NCI-H2227 (cell line): ENCODE measurements around the gene YPEL3.
A peak's percentile ranks its signal among the peaks of the same experiment; 100 is the strongest.
"Not testable (repeated sequence)": the region's sequence is repeated elsewhere in the genome, so short reads cannot be mapped to it uniquely, and the experiment has no call there.

Experiments used
- DNase-seq: peaks from one replicate; lab custom pipeline; 2025; ENCODE audit not compliant: unreplicated experiment; lab: John Stamatoyannopoulos, UW

YPEL3 gene

DNA sequence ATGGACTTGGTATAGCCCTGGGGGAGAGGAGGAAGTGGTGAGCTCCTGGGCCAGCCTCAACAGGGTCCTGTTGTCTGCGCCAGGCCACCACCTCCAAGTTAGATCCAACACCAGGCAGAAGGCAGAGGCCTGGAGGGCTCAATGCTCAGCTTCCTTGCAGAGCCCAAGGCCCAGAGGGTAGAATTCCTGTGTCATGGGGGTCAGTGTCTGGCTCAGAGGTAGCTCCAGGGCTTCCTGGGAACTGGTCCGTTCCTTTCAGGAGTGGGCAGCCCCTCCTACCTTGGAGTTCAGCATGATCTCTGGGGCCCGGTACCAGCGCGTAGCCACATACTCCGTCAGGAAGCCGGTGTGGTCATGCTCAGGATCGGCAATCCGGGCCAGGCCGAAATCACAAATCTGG is 21.8 kb upstream of the YPEL3 start:
- DNase-seq, result no peak

DNA sequence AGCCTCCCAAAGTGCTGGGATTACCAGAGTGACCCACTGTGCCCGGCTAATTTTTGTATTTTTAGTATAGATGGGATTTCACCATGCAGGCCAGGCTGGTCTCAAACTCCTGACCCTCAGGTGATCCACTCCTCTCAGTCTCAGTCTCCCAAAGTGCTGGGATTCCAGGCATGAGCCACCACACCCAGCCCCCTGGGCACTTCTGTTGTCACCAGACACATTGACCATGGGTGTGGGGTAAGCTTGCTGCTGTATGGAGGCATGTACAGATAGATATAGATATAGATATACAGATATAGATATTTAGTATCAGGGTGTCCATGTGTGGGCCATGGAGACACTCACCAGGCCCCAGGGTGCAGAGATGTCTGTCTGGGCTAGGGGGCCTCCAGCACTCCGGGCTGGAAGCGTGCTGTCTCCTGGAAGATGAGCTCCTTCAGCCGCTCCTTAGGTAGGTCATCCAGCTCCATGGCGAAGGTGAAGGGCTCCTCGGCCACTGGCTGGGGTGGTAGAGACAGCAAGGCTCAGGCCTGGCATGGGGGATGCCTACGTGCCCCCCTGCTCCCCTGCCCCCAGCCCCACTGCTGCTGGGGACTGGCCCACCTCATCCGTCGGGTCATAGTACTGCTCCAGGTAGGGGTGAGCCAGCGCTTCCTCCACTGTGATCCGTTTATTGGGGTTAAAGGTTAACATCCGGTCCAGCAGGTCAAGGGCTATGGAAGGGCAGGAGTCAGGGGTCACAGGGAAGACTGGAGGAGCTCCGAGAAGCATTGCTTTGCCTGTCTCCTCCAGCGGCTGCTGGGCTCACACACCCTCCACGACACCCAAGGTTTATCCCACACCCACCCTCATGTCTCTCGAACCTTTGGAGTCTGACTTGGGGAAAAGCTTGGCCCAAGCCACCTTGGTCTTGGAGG is 20.5 kb upstream of the YPEL3 start:
- no peak for DNase-seq

DNA sequence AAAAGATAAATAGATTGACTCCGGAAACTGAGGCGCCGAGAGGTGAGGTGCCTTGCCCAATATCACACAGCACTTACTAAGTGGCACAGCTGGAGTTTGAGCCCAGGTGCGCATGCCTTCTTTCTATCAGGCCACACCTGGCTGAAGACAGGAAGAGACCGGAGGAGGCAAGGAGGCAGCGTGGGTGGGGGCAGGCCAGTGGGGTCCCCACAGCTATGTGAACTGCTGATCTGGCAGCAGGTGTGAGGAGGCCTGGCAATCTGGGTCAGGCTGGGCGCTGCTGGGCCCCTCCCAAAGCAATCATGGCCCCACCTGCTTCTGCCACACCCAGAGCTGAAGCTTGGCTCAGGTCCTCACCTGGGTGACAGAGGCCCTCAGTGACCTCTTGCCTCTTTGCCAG is 19.2 kb upstream of the YPEL3 start:
- DNase-seq, result no peak

DNA sequence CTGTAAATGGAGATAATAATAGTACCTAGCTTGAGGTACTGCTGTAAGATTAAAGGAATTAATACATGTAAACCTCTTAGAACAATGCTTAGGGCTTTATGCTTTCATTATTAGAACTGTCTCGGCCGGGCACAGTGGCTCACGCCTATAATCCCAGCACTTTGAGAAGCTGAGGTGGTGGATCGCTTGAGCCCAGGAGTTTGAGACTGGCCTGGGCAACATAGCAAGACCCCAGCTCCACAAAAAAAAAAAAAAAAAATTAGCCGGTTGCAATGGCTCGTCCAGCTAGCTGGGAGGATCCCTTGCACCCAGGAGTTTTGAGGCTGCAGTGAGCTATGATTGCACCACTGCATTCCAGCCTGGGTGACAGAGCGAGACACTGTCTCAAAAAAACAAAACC is 18.8 kb upstream of the YPEL3 start:
- not testable (repeated sequence) for DNase-seq

DNA sequence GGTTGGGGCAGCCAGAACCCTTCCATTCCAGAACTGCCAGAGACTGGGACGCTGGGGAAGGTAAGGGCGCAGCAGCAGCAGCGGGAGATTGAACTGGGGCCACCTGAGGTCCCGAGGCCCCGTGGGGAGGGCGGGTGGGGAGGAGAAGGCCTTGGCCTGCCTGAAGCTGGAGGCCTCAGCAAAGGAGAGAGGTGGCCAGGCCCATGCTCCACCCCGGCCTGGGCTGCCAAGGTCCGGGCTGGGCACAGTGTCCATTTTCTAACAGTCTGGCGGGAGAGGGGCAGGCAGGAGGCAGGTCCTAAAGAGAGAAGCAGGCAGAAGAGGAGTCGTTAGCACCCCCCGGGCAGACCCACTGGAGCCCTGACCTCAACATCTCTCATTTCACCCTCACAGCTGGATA is 18.4 kb upstream of the YPEL3 start:
- no peak for DNase-seq

DNA sequence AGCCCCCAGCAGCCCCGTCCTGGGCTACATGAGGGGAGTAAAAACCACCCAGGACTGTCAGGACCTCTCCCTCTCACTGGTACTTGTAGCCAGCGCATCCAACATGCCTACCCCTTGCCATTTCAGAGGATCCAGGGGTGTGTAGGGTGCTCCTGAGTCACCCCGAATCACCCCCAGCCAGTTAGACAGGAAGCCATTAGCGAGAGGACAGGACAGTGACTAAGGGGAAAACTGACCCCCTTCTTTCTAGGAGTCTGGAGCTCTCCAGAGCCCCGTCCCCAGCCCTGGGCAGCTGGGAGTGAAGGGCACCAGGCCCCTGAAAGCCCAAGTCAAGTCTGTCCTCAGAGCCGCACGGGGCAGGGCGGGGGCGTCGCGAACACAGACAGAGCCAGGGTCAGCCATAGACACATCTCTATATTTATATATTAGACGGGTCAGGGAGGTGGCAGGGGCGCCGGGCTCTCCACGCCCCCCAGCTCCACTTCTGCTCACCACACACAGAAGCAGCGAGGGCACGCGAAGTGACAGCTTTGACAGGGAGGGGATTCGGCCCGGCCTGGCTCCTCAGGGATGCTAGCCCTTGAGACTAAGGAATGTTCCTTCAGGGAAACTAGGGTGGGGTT is 17.8 kb upstream of the YPEL3 start:
- no peak for DNase-seq

DNA sequence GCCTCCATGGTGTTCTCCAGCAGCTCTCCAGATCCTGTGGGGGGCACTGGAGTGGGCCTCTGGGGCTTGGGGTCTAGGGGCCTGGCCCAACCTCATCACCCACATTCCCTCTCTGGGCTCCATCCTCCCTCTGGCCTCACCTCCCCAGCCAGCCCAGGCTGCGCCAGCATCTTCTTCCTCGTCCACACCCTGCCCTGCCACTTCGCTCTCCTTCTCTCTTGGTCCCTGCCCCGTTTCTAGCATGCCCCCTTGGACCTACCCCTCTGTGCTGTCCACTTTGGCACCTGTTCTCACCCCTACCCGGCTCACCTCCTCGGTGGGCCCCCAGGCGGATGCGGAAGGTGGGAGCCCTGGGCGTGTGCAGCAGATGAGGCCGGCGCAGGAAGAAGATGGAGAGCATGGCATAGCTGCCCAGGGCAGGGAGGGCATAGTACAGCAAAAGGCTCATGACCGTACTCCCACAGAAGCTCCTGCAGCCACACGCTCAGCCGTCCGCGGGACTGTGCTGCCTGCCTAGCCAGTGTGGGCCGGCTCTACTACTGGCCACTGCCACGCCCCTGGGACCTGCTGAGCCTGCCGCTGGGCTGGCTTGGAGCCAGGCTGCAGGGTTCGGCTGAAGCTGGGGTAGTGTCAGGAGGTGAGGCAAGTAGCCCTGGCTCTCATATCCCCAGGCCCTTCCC is 17.2 kb upstream of the YPEL3 start, which contains the start of gene GDPD3:
TSS of gene GDPD3 (minus strand) at position 507 of the 680 bp plus-strand sequence. CDS start at position 448, 59 bp downstream.
- DNase-seq, result no peak

DNA sequence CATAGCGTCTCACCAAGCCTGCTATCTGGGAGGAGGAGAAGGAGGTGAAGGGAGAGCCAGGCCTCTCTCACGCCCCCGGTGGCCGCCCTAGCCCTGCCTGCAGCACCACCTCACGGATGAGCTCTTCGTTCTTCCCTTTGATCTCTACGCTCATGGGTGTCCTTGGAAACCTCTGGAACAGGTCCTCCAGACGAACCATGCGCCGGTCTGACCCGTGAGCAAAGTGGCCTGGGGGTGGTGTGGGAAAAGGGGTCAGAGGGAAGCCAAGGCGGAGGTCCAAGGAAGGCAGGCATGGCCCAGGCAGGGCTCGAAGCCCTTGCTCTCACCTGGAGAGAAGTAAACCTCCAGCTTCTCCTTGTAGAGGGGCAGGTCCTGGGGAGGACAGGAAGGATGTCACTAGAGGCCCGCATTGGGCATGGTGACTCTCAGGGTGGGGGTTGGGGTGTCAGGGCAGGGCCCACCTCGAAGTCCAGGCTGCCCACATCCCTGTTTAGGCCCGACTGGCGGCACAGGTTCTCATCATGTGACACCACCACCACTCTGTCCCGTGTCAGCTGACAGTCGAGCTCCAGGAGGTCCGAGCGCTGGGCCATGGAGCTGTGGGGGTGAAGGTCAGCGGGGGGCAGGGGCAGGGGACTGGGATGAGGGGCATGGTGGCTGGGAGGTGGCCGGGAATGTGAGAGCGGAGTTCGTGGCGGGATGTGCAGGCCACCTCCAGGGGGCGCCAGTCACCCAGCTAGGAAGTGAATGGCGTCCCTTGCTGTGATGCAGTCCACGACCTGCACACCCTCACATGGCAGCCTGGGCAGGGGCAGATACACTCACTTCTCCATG is 16.4 kb upstream of the YPEL3 start:
- DNase-seq, result peak; percentile 18

DNA sequence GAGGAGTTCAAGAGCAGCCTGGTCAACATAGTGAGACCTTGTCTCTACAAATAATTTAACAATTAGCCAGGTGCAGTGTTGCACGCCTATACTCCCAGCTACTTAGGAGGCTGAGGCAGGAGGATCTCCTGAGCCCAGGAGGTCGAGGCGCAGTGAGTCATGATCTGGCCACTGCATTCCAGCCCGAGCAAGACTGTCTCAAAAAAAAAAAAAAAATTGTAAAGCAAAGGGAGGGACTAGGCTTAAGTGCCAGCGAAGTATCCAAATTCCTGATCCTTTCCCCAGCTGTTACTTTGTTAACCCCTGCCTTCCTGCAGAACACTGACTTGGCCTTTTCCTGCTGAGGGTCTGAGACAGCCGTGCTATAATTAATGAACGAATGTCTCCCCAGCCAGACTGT is 14.6 kb upstream of the YPEL3 start:
- no peak for DNase-seq

DNA sequence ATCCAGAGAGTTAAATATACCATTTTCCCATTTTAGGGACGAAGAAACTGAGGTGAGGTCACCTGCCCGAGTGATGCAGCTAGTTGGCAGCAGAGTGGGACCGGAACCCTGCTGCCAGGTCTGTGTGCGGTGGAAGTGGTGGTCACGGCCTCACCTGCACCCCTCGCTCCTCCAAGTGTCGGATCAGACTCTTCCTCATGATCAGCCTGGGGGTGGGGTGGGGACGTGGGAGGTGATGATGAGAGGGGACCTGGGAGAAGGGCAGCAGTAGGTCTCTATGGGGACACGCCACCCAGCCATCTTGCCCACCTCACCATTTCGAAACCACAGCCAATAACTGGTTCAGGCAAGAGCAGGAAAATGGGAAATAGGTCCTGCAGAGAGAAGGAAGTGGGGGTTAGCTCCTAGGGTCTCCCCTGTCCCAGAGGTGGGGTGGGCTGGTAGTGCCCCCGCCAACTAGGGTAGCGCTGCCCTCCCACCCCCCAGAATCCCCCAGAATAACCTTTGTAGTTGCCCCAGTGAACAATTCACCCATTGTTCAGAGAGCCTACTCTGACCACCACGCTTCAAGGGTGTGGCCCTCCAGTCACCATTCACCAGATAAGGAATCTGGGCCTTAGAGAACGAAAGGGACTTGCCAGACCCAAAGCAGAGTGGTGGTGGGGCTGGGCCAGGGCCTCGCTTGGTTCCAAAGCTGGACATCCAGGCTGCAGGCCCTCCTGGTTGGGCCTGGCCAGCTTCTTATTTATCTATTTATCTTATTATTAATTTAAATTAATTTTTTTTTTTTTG is 12.2 kb upstream of the YPEL3 start:
- no peak for DNase-seq

DNA sequence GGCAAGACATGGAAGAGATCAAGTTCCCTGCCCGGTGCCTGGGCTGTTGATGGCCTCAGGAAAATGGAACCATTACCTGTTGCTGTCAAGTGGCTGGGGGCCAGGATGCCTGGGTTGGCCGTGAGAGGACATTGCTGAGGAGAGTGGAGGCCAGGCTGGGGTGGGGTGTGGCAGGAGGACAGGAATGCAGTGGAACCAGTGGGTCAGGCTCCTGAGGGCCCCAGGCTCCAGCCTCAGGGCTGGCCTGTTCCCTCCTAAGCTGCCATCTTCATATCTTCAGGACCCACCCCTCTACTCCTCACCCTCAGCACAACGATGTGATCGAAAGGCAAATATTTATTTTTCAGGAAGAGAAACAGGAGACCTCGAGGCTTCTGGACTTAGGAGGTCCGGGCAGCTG is 8.5 kb upstream of the YPEL3 start:
- DNase-seq, result no peak

DNA sequence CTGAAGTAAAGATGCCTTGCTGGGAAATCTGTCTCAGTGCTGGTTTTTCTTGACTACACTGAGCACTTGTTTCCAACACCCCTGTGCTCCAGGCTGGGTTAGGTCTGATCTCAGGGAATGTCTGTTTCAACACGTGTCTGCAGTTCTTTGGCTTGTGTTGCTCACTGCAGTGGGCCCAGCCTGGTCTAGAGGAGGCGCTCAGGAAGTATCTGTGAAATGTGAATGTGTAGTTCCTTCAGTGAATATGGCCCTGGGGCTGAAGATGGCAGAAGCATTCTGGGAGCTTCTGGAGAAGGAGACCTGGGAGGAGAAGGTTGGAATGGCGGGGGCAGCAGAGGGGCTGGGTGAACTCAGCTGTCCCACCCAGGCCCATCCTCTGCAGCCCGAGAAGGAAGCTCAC is 8.1 kb upstream of the YPEL3 start:
- no peak for DNase-seq

DNA sequence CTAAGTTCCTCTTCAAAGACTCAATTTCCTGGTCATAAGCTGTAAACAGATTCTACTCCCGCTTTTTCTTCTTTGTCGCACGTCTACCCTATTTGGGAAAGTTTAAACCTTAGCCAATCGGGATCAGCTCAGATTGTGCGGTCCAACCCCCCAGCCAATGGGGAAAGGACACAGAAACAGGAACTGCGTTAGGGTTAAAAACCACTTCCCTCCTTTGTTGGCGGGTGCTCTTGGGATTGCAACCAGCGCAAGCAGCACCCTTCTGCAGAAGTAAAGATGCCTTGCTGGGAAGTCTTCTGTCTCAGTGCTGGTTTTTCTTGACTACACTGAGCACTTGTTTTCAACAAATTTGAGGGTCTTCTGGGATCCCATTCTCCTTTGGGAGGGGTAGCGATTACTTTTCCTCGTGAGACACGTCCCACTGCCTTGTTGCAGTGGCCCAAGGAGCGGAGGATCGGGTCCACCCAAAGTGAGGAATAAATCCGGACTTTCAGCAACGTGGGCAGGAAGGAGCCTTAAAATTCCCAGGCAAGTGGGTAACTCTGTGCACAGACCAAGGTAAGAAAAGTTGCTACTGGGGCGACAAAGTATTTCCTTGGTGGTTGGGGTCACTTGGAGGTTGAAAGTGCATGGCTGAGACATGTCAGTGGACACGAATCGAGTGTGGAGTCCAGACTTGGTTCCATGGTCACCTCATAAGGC is 1.0 kb upstream of the YPEL3 start:
- no peak for DNase-seq

DNA sequence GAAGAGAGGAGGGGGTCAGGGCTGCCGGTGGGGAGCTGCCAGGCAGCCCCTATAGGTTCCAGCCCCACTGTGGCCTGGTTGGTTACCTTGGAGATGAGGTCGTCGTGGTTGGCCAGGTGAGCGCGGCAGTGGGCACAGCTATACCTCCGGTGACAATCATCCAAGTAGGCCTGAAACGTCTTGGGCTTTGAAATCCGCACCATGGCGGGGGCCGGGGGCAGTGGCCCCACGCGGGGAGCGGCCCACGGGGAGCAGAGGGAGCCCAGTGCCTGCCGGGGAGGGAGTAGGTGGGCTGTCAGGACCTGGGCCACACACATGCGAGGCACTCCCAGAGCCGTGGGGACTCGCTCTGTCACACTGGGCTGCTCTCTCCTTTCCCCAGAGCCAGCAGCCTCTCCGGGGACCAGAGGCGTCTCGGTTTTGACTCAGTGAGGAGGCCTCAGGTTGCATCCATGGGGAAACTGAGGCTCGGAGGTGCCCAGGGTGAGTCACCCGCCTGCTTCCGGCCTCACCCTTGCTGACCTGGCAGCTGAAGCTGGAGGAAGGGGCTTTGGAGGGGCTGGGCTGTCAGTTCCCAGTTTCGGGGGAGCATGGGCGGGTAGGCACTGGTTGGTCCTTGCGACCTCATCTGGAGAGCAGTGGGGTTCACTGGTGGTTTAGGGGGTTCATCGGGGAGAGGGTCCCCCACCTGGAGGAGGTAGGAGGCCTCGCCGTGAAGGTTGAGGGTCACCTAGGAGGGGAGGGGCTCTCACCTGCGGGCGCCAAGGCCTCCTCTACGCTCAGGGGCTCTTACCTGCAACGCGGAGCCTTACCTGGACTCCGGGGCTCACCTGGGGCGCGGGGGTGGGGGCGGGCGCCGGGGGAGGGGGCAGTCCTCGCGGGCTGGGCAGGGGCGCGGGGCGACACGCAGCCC is 591 bp downstream of the YPEL3 start:
- no peak for DNase-seq

DNA sequence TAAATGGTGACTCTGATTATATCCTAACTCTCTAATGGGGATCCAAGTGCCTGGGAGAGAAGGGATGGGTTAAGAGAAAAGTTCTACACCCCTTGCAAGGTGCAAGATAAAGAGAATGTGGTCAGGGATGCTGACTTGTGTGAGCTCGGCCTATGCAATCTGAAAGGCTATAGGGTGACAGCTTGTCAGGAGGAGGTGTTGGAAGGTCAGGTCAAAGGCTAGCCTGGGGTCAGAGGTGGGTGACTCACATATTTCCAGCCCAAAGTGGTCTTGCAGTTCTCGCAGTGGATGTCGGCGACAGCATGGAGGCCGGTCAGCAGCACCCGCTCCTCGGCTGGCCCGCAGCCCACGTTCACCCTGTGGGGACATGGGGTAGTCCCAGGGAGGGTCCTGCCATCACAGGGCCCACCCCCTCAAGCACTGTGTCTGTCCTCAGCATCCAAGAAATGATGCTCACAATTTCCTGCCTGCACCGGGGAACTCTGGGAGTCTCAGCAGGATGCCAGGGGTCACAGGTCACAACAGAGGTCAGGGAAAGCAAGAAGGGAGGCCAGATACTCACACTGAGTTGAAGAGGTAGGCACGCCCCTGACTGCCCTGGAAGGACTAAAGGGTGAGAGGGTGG is 1.4 kb downstream of the YPEL3 start:
- no peak for DNase-seq

DNA sequence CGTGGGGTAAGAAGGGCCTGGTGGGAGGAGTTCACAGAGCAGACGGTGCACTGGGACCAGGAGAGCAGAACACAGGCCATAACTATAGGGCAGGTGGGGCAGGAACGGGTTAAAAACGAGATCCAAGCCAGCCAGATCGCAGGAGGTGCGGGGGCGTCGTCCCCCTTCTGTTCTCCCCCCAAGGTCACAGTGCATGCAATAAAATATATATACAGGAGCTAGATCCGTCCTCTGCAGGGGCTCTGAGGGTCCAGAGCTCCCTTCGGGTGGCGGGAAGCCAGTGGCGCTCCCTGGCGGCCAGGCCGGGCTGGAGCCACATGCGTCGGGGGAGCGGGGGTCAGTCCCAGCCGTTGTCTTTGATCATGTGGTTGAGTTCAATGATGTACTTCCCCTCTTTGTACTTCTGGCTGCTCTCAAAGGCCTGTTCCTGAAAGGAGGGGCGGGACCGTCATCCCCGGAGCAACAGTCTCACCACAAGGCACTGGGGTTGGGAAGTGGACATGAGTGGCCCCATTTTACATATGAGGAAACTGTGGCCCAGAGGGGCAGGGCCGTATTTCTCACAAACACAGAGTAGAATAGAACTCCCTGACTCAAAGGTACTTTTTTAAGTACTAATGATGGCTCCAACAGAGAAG is 3.5 kb downstream of the YPEL3 start:
- DNase-seq, result peak; percentile 92

DNA sequence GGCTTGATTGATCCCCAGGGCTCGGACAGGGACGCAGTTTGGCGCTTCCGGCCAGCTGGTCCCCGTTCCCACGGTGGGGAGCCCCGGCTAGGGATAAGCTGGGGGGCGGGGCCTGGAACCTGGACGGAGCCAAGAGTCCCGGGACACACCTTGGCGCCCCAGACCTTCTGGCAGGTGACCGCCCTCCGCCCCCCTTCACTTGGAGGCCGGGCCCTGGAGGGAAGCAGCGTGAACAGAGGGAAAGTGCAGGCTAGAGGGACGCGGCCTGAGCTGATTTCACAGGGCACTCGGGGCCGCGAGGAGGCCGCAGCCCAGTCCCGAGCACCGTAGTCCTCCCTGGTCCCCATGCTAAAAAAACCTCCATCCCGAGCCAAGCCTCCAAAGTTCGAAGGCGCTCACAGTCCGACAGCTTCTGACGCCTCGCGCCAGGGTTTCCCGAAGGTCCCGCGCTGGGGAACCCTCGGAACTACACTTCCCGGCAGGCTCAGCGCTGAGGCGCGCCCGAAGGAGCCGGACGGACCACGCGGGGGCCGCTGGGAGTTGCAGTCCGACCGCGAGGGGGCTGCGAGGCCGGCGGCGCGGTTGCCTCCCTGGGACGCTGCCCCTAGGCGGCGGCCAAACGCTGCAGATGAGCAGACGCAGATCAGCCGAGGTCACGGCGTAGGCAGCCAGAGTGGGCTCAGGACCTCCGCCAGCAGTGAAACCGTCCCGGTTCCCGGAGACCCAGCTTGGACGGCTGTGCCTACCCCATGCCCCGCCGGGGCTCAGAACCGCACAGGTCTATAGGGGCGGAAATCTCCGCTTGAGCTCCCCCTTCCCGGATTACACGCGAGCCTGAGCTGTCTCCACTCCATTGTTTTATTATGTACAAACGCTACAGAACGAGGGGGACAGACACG is 4.3 kb downstream of the YPEL3 start, which contains the start of gene TBX6:
TSS of gene TBX6 (minus strand) at position 451 of the 899 bp plus-strand sequence. CDS start 731 bp downstream, outside the sequence.
- peak; percentile 96 for DNase-seq
